K562 (cell line): ENCODE results near the gene POU2AF3. TPM values are rescaled to one million over a fixed set of nuclear protein-coding genes. Genes with fewer than 3 reads are reported as not detected.

Experiments used
- ARHGAP35 ChIP-seq: fragments of 450-650 bp; IDR thresholded peaks from 2 replicates; pipeline ENCODE4 v1.6.1; 2018; ENCODE audit not compliant: partially characterized antibody
- CHD4 ChIP-seq: fragments of 200-600 bp; sonication (generic); IDR thresholded peaks from 3 replicates; pipeline ENCODE4 v1.6.1; 2012; ENCODE audit warnings: low read depth, mild to moderate bottlenecking, mixed read lengths, low read length, inconsistent platforms; ENCODE audit not compliant: insufficient read depth, insufficient replicate concordance, poor library complexity, severe bottlenecking
- JUN ChIP-seq, 2 experiments: sonication (generic) in 1 of 2; formaldehyde crosslinking in 1 of 2; IDR thresholded peaks; 2 replicates each; pipeline versions ENCODE4 v1.6.1 to v1.8.0; 2012 to 2022; ENCODE audit warnings: borderline replicate concordance in 2 of 2, mild to moderate bottlenecking in 2 of 2, improper control_type of control experiment in 1 of 2, low read depth in 1 of 2, low read length in 1 of 2, missing genetic modification reagents in 1 of 2
- NR2C2 ChIP-seq, 2 experiments: fragments of 200-800 bp in 1 of 2; sonication (Bioruptor generic) in 1 of 2; sonication (generic) in 1 of 2; formaldehyde crosslinking in 1 of 2; IDR thresholded peaks; 2 replicates each; pipeline versions ENCODE4 v1.6.1 to v1.8.0; 2016 to 2022; ENCODE audit warnings: mild to moderate bottlenecking in 1 of 2, missing compliant biosample characterization in 1 of 2, missing genetic modification characterization in 1 of 2, missing genetic modification reagents in 1 of 2
- NUFIP1 ChIP-seq: fragments of 450-650 bp; IDR thresholded peaks from 2 replicates; pipeline ENCODE4 v1.6.1; 2018; ENCODE audit not compliant: partially characterized antibody
- STAG1 ChIP-seq: sonication (generic); formaldehyde crosslinking; IDR thresholded peaks from 2 replicates; pipeline ENCODE4 v1.5.0; 2020; ENCODE audit warnings: missing genetic modification reagents, borderline replicate concordance
- TCF7L2 ChIP-seq: fragments of 150-350 bp; IDR thresholded peaks from 2 replicates; pipeline ENCODE4 v1.6.1; 2016; ENCODE audit warnings: low read depth, mild to moderate bottlenecking, low read length, moderate library complexity
- U2AF1 ChIP-seq: fragments of 200-400 bp; formaldehyde crosslinking; optimal IDR thresholded peaks from 2 replicates; pipeline ENCODE3; 2017; ENCODE audit warnings: mild to moderate bottlenecking, low read depth, low read length, moderate library complexity
- YBX1 ChIP-seq: fragments of 450-650 bp; IDR thresholded peaks from 2 replicates; pipeline ENCODE4 v1.7.1; 2016; ENCODE audit warnings: mild to moderate bottlenecking
- ZC3H8 ChIP-seq: fragments of 450-650 bp; IDR thresholded peaks from 2 replicates; pipeline ENCODE4 v1.6.1; 2017
- ZNF134 ChIP-seq: fragments of 250-450 bp; sonication (Bioruptor Pico); conservative IDR thresholded peaks from 2 replicates; pipeline ENCODE4 v1.4.0; 2020
- polyA plus RNA-seq, 8 experiments: library from polyadenylated mRNA; depleted of rRNA in 4 of 8; stranded (reverse) in 5 of 8; unstranded in 3 of 8; fragments of >200 nt; fragmentation: Nextera tagmentation in 2 of 8; fragmentation: Illumina TruSeq in 1 of 8; extraction: Ambion mirVana in 2 of 8; extraction: Trizol in 1 of 8; gene quantifications; 2 replicates each; pipeline versions ENCODE4 v1.2.1 to v1.2.3, GENCODE V29; 2011 to 2014; ENCODE audit warnings: inconsistent platforms in 1 of 8, missing spikeins in 1 of 8
- total RNA-seq, 7 experiments: library from RNA; depleted of rRNA in 6 of 7; stranded (reverse); fragments of >200 nt in 6 of 7; fragmentation: Illumina TruSeq in 2 of 7; extraction: Trizol in 2 of 7; gene quantifications; 2 replicates each; pipeline versions ENCODE4 v1.2.1 to v1.2.3, GENCODE V29; 2011 to 2021; ENCODE audit warnings: low replicate concordance in 1 of 7
- TF ChIP-seq, protein P1 (sequence below): sonication (generic); formaldehyde crosslinking; IDR thresholded peaks from 2 replicates; pipeline ENCODE4 v1.4.0; 2020; ENCODE audit warnings: mild to moderate bottlenecking, missing genetic modification reagents

POU2AF3 gene
- total and polyA plus RNA-seq, 9 of the 15 experiments (the other 6 are each of a cell fraction or from before 2014, with no cell fraction given), result not detected

DNA sequence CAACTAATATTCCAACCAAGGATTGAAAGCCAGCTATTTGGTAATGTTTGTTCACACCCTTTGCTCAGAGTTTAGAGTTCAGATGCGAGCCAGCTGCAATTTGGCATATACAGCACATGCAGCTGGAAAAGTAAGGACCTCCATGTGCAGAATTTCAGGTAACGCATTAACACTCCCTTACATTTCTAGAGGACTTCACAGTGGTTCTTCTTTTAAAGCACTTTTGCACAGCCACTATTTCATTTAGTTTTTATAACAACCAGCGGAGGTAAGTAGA lies 3.4 kb downstream of the POU2AF3 start (continued):
- TF ChIP-seq JUN (IDR thresholded peaks at IDR 0.05; ENCODE audit: borderline replicate concordance, low read depth, low read length) (no peak), JUN (CRISPR knock-in tag; IDR thresholded peaks at IDR 0.05; ENCODE audit: borderline replicate concordance) (no peak), ZC3H8 (no peak), TCF7L2 (no peak), NUFIP1 (no peak), YBX1 (no peak), U2AF1 (no peak), CHD4 (no peak), ARHGAP35 (no peak), NR2C2 (CRISPR knock-in tag; IDR thresholded peaks at IDR 0.05) (no peak), NR2C2 (tag; IDR thresholded peaks at IDR 0.05) (no peak), STAG1 (CRISPR knock-in tag) (no peak), ZNF134 (CRISPR knock-in tag) (no peak)
- TF ChIP-seq, protein P1, sequence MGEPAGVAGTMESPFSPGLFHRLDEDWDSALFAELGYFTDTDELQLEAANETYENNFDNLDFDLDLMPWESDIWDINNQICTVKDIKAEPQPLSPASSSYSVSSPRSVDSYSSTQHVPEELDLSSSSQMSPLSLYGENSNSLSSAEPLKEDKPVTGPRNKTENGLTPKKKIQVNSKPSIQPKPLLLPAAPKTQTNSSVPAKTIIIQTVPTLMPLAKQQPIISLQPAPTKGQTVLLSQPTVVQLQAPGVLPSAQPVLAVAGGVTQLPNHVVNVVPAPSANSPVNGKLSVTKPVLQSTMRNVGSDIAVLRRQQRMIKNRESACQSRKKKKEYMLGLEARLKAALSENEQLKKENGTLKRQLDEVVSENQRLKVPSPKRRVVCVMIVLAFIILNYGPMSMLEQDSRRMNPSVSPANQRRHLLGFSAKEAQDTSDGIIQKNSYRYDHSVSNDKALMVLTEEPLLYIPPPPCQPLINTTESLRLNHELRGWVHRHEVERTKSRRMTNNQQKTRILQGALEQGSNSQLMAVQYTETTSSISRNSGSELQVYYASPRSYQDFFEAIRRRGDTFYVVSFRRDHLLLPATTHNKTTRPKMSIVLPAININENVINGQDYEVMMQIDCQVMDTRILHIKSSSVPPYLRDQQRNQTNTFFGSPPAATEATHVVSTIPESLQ, result no peak
